Ramos (cell line): ENCODE data around the gene EEF1B2.

ENCODE experiments used
- in situ Hi-C: fragments of 300-500 bp; cut with MboI; formaldehyde crosslinking; loops from one replicate; pipeline ENCODE4 v1.14.3; 2022; ENCODE audit warnings: low sequenced_read_pairs; ENCODE audit not compliant: unreplicated experiment

Gene EEF1B2

DNA sequence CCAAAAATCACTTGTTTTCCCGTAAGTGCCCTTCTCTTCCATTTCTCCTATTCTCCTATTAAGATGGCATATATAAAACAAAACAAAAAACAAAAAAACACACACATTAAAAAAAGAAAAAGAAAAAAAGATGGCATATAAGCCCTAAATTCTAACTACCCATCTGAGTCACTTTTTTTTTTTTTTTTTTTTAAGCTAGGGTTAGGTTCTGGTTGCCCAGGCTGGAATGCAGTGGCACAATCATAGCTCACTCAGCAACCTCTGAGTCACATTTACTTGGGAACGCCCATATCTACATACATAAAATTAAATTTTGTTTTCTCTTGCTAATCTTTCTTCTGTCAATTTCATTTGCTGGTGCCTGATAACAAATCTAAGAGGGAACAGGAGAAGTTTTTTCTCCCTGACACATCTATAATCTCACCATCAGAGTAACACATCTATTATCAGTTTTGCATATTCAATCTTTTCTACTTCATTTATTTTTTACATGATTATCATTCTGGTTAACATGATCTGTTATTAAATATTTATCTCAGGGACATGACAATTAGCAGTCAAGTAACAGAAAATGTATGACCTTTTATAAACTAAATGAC is 52.1 kb downstream of the EEF1B2 start:
- in situ Hi-C loops: no loop called here
